ENCODE measurements around the gene MLF1.

The MLF1 gene

GRCh38 chr3:158574646-158575045 lies 3.7 kb downstream of the MLF1 start:
- DNase-seq (ENCODE audit: low read depth), result no peak

DNA sequence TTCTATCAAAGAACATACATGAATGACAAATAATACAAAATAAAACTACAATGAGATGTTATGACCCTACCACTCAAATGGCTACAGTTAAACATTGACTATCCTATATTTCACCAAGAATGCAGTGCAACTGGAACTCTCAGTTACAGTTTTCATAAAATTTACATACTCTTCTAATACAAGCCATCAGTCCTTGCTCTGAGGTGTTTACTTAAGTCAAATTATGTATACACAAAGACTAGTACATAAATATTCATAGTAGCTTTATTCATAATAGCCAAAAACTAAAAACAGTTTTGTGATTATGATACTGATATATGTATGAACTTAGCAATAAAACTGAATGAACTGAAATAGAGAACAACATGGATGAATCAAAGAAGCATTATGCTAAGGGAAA lies 19.2 kb downstream of the MLF1 start:
- DNase-seq (ENCODE audit: low read depth), result no peak

- DNase-seq (ENCODE audit: low read depth), result no peak
Measured at GRCh38 chr3:158600787-158601186, 29.8 kb downstream of the MLF1 start.

- DNase-seq (ENCODE audit: low read depth), result no peak
Measured at GRCh38 chr3:158602227-158602626, 31.2 kb downstream of the MLF1 start.

GRCh38 chr3:158617982-158618875 lies 47.2 kb downstream of the MLF1 start:
- no peak for DNase-seq (ENCODE audit: low read depth)

GRCh38 chr3:158625881-158626280 lies 54.9 kb downstream of the MLF1 start:
- DNase-seq (ENCODE audit: low read depth), result no peak

DNA sequence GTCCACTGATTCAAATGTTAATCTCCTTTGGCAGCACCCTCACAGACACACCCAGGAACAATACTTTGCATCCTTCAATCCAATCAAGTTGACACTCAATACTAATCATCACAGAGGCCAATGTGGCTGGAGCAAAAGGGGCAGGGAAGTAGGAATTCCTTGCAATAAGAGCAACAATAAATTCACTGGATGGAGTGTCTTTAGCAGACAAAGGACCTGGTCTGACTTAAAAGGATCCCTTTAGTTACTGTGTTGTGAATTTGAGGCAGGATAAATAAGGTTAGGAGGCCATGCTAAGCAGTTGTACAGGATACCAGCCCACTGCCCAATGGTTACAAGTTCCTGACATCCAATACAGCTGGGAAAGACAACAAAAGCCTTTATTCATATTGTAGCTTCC lies 61.0 kb downstream of the MLF1 start:
- DNase-seq (ENCODE audit: low read depth), result no peak

GRCh38 chr3:158640646-158641045 lies 69.7 kb downstream of the MLF1 start:
- DNase-seq (ENCODE audit: low read depth), result no peak

DNA sequence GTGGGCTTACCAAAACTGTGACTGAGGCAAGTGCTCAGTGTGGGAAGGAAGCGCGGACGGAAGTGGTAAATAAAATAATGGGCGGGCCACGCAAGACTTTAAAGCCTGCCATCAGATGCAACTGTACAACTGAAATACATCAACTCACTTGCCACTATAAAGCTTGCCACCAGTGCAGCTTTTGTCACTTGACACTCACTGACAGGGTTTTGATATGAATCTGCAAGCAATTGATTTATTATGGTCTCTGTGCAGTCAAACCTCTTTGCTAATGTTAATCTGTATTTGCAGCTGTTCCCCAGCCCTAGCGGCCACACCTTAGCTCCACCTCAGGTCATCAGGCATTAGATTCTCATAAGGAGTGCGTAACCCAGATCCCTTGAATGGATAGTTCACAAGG lies 71.0 kb downstream of the MLF1 start:
- DNase-seq (ENCODE audit: low read depth), result no peak

- no peak for DNase-seq (ENCODE audit: low read depth)
Measured at GRCh38 chr3:158642474-158643210, 71.6 kb downstream of the MLF1 start.

- DNase-seq (ENCODE audit: low read depth), result peak; percentile 87
Measured at GRCh38 chr3:158644345-158644908, 73.4 kb downstream of the MLF1 start, which contains the start of gene GFM1. Gene GFM1 (plus strand): TSS chr3:158644527. CDS start chr3:158644635, 108 bp downstream.

DNA sequence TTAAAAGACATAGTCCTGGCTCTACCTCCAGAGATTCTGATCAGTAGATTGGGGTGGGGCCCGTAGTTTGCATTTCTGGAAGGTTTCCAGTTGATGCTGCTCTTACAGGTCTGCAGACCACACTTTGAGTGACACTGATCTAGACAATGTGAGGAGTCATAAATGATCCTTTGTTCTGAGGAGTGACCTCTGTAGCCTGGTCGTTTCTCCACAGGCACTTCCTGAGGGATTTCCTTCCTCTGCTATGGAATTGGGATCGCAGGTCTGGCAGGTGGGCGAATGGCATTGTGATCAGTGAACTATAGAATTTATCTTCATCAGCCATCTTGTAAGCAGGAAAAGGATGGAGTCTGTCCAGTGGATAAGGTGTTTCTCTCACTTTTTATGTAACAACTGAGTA lies 78.8 kb downstream of the MLF1 start:
- no peak for DNase-seq (ENCODE audit: low read depth)

- DNase-seq (ENCODE audit: low read depth), result no peak
Measured at GRCh38 chr3:158651192-158651591, 80.2 kb downstream of the MLF1 start.

DNA sequence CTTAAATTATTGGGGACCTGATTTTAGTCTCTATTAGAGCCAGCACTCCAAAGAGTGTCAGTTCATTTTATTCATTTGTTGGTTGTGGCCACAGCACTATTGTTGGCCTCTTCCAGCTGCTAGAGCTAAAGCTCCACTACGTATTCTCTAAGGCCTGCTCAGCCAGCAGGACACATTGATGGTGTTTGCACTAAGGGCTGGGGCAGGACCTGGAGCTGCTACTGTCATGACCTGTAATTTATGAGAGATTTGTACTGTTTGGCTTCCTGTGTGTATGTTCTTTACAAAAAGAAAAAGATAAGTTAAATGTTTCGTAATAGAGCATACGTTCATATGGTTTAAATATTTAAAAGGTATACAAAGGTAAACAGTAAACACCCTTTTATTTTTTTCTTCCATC lies 81.5 kb downstream of the MLF1 start:
- DNase-seq (ENCODE audit: low read depth), result no peak
